ENCODE data around the gene COL11A2.

The COL11A2 gene

GRCh38 chr6:33171016-33171879, 21.0 kb downstream of the COL11A2 start:
- peaks cover 0 to 2% (median 0%) of the 10 kb centered on the region in 5 experiments for H3K27me3 ChIP-seq (replicated peaks in 2 of 5; ENCODE audit: control insufficient read depth in 4 of 5, insufficient read depth in 5 of 5, low read length in 4 of 5)
- ChIA-PET POLR2A (no interaction called here), CTCF (interaction anchor here (1.1 to 7.7 kb wide), 9 partner anchors 9 to 175 kb away, joined by 3 to 62 read pairs (median 8); no protein-coding TSS in a partner anchor)
- no peak for DNase-seq
- no peaks in the 10 kb centered on the region for H3K36me3 ChIP-seq (ENCODE audit: control insufficient read depth in 4 of 4, insufficient read depth in 4 of 4, low read length in 3 of 4)
- H3K4me1 ChIP-seq (ENCODE audit: control extremely low read depth in 1 of 4, control insufficient read depth in 4 of 4, insufficient read depth in 4 of 4, low read length in 3 of 4): no peaks in the 10 kb centered on the region
- WGBS (ENCODE audit: insufficient coverage): 93% methylated on average over 6 of the region's 11 CpGs
- no peak overlapping the region for H3K27ac ChIP-seq (ENCODE audit: insufficient read depth in 1 of 2, low read depth in 1 of 2, low read length in 2 of 2, poor library complexity in 1 of 2, severe bottlenecking in 2 of 2)
- no peaks in the 10 kb centered on the region for H3K9me3 ChIP-seq (ENCODE audit: control extremely low read depth in 1 of 5, control insufficient read depth in 4 of 5, insufficient read depth in 2 of 5, low read depth in 1 of 5, low read length in 4 of 5)
- H3K4me3 ChIP-seq (ENCODE audit: control insufficient read depth in 1 of 7, extremely low read depth in 1 of 7, insufficient read depth in 4 of 7, low read depth in 2 of 7, low read length in 6 of 7): no peak overlapping the region

GRCh38 chr6:33170176-33171015, 21.9 kb downstream of the COL11A2 start:
- POLR2A ChIA-PET: no interaction called here
- 80% methylated on average over 6 of the region's 9 CpGs for WGBS (ENCODE audit: insufficient coverage)

GRCh38 chr6:33169291-33170175, 22.7 kb downstream of the COL11A2 start:
- DNase-seq: peak in 1 of 3 donors; percentile 21
- ChIA-PET POLR2A (no interaction called here), CTCF (interaction anchor here (1.0 to 1.5 kb wide), 2 partner anchors 10 to 27 kb away, joined by 3 read pairs; no protein-coding TSS in a partner anchor)
- no peaks in the 10 kb centered on the region for H3K27me3 ChIP-seq (replicated peaks in 2 of 5; ENCODE audit: control insufficient read depth in 4 of 5, insufficient read depth in 5 of 5, low read length in 4 of 5)
- no peaks in the 10 kb centered on the region for H3K9me3 ChIP-seq (ENCODE audit: control extremely low read depth in 1 of 5, control insufficient read depth in 4 of 5, insufficient read depth in 2 of 5, low read depth in 1 of 5, low read length in 4 of 5)
- no peak overlapping the region for H3K27ac ChIP-seq (ENCODE audit: insufficient read depth in 1 of 2, low read depth in 1 of 2, low read length in 2 of 2, poor library complexity in 1 of 2, severe bottlenecking in 2 of 2)
- H3K36me3 ChIP-seq (ENCODE audit: control insufficient read depth in 4 of 4, insufficient read depth in 4 of 4, low read length in 3 of 4): no peaks in the 10 kb centered on the region
- H3K4me3 ChIP-seq (ENCODE audit: control insufficient read depth in 1 of 7, extremely low read depth in 1 of 7, insufficient read depth in 4 of 7, low read depth in 2 of 7, low read length in 6 of 7): no peak overlapping the region
- no peaks in the 10 kb centered on the region for H3K4me1 ChIP-seq (ENCODE audit: control extremely low read depth in 1 of 4, control insufficient read depth in 4 of 4, insufficient read depth in 4 of 4, low read length in 3 of 4)
- WGBS (ENCODE audit: insufficient coverage): 98% methylated on average over 7 of the region's 10 CpGs

More at GRCh38 chr6:33170176-33171015, 21.9 kb downstream of the COL11A2 start:
- no peaks in the 10 kb centered on the region for H3K36me3 ChIP-seq (ENCODE audit: control insufficient read depth in 4 of 4, insufficient read depth in 4 of 4, low read length in 3 of 4)
- CTCF ChIA-PET: interaction anchor here (0.6 to 7.7 kb wide), 5 partner anchors 8 to 46 kb away, joined by 3 to 62 read pairs (median 12); no protein-coding TSS in a partner anchor
- H3K27me3 ChIP-seq (replicated peaks in 2 of 5; ENCODE audit: control insufficient read depth in 4 of 5, insufficient read depth in 5 of 5, low read length in 4 of 5): peaks cover 0 to 2% (median 0%) of the 10 kb centered on the region in 5 experiments
- H3K9me3 ChIP-seq (ENCODE audit: control extremely low read depth in 1 of 5, control insufficient read depth in 4 of 5, insufficient read depth in 2 of 5, low read depth in 1 of 5, low read length in 4 of 5): no peaks in the 10 kb centered on the region
- no peak overlapping the region for H3K27ac ChIP-seq (ENCODE audit: insufficient read depth in 1 of 2, low read depth in 1 of 2, low read length in 2 of 2, poor library complexity in 1 of 2, severe bottlenecking in 2 of 2)
- no peaks in the 10 kb centered on the region for H3K4me1 ChIP-seq (ENCODE audit: control extremely low read depth in 1 of 4, control insufficient read depth in 4 of 4, insufficient read depth in 4 of 4, low read length in 3 of 4)
- no peak for DNase-seq
- H3K4me3 ChIP-seq (ENCODE audit: control insufficient read depth in 1 of 7, extremely low read depth in 1 of 7, insufficient read depth in 4 of 7, low read depth in 2 of 7, low read length in 6 of 7): no peak overlapping the region

- WGBS (ENCODE audit: insufficient coverage): 87% methylated on average over 3 of the region's 5 CpGs
- H3K36me3 ChIP-seq (ENCODE audit: control insufficient read depth in 4 of 4, insufficient read depth in 4 of 4, low read length in 3 of 4): no peaks in the 10 kb centered on the region
- H3K4me1 ChIP-seq (ENCODE audit: control extremely low read depth in 1 of 4, control insufficient read depth in 4 of 4, insufficient read depth in 4 of 4, low read length in 3 of 4): no peaks in the 10 kb centered on the region
- H3K27ac ChIP-seq (ENCODE audit: insufficient read depth in 1 of 2, low read depth in 1 of 2, low read length in 2 of 2, poor library complexity in 1 of 2, severe bottlenecking in 2 of 2): no peak overlapping the region
- DNase-seq: no peak
- no peak overlapping the region for H3K4me3 ChIP-seq (ENCODE audit: control insufficient read depth in 1 of 7, extremely low read depth in 1 of 7, insufficient read depth in 4 of 7, low read depth in 2 of 7, low read length in 6 of 7)
- CTCF ChIA-PET: interaction anchor here (1.5 kb wide), 1 partner anchor 28 kb away, joined by 3 read pairs; no protein-coding TSS in a partner anchor
- no peaks in the 10 kb centered on the region for H3K9me3 ChIP-seq (ENCODE audit: control extremely low read depth in 1 of 5, control insufficient read depth in 4 of 5, insufficient read depth in 2 of 5, low read depth in 1 of 5, low read length in 4 of 5)
- POLR2A ChIA-PET: no interaction called here
- H3K27me3 ChIP-seq (replicated peaks in 2 of 5; ENCODE audit: control insufficient read depth in 4 of 5, insufficient read depth in 5 of 5, low read length in 4 of 5): peaks cover 0 to 5% (median 0%) of the 10 kb centered on the region in 5 experiments
Measured at GRCh38 chr6:33168639-33169038, 23.6 kb downstream of the COL11A2 start.

- H3K27ac ChIP-seq (ENCODE audit: insufficient read depth in 1 of 2, low read depth in 1 of 2, low read length in 2 of 2, poor library complexity in 1 of 2, severe bottlenecking in 2 of 2): no peak overlapping the region
- CTCF ChIA-PET: interaction anchor here (1.0 to 1.5 kb wide), 2 partner anchors 24 to 29 kb away, joined by 3 read pairs; no protein-coding TSS in a partner anchor
- peaks cover 0 to 5% (median 0%) of the 10 kb centered on the region in 5 experiments for H3K27me3 ChIP-seq (replicated peaks in 2 of 5; ENCODE audit: control insufficient read depth in 4 of 5, insufficient read depth in 5 of 5, low read length in 4 of 5)
- no peaks in the 10 kb centered on the region for H3K9me3 ChIP-seq (ENCODE audit: control extremely low read depth in 1 of 5, control insufficient read depth in 4 of 5, insufficient read depth in 2 of 5, low read depth in 1 of 5, low read length in 4 of 5)
- no peak for DNase-seq
- H3K4me3 ChIP-seq (ENCODE audit: control insufficient read depth in 1 of 7, extremely low read depth in 1 of 7, insufficient read depth in 4 of 7, low read depth in 2 of 7, low read length in 6 of 7): no peak overlapping the region
- no peaks in the 10 kb centered on the region for H3K36me3 ChIP-seq (ENCODE audit: control insufficient read depth in 4 of 4, insufficient read depth in 4 of 4, low read length in 3 of 4)
- no peaks in the 10 kb centered on the region for H3K4me1 ChIP-seq (ENCODE audit: control extremely low read depth in 1 of 4, control insufficient read depth in 4 of 4, insufficient read depth in 4 of 4, low read length in 3 of 4)
- WGBS (ENCODE audit: insufficient coverage): 72% methylated on average over 6 of the region's 6 CpGs
- POLR2A ChIA-PET: no interaction called here
Measured at GRCh38 chr6:33168284-33168601, 24.0 kb downstream of the COL11A2 start.

- no peak overlapping the region for H3K4me3 ChIP-seq (ENCODE audit: control insufficient read depth in 1 of 7, extremely low read depth in 1 of 7, insufficient read depth in 4 of 7, low read depth in 2 of 7, low read length in 6 of 7)
- H3K9me3 ChIP-seq (ENCODE audit: control extremely low read depth in 1 of 5, control insufficient read depth in 4 of 5, insufficient read depth in 2 of 5, low read depth in 1 of 5, low read length in 4 of 5): no peaks in the 10 kb centered on the region
- H3K27me3 ChIP-seq (replicated peaks in 2 of 5; ENCODE audit: control insufficient read depth in 4 of 5, insufficient read depth in 5 of 5, low read length in 4 of 5): peaks cover 0 to 5% (median 0%) of the 10 kb centered on the region in 5 experiments
- CTCF ChIA-PET: interaction anchor here (1.0 to 1.5 kb wide), 3 partner anchors 24 to 104 kb away, joined by 3 read pairs; no protein-coding TSS in a partner anchor
- H3K36me3 ChIP-seq (ENCODE audit: control insufficient read depth in 4 of 4, insufficient read depth in 4 of 4, low read length in 3 of 4): no peaks in the 10 kb centered on the region
- POLR2A ChIA-PET: no interaction called here
- no peak for DNase-seq
- 94% methylated on average over 10 of the region's 19 CpGs for WGBS (ENCODE audit: insufficient coverage)
- no peak overlapping the region for H3K27ac ChIP-seq (ENCODE audit: insufficient read depth in 1 of 2, low read depth in 1 of 2, low read length in 2 of 2, poor library complexity in 1 of 2, severe bottlenecking in 2 of 2)
- no peaks in the 10 kb centered on the region for H3K4me1 ChIP-seq (ENCODE audit: control extremely low read depth in 1 of 4, control insufficient read depth in 4 of 4, insufficient read depth in 4 of 4, low read length in 3 of 4)
Measured at GRCh38 chr6:33167374-33168283, 24.6 kb downstream of the COL11A2 start.

Measured in common myeloid progenitor, CD34-positive (primary cell).